ENCODE measurements around the gene RAPGEF1. TPM values are rescaled to one million over a fixed set of nuclear protein-coding genes. Genes with fewer than 3 reads are reported as not detected.

Gene RAPGEF1
- total and polyA plus RNA-seq, 2 of the 13 experiments (the other 11 are each of a cell fraction or from before 2014, with no cell fraction given), result 21.2 to 38.9 TPM

DNA sequence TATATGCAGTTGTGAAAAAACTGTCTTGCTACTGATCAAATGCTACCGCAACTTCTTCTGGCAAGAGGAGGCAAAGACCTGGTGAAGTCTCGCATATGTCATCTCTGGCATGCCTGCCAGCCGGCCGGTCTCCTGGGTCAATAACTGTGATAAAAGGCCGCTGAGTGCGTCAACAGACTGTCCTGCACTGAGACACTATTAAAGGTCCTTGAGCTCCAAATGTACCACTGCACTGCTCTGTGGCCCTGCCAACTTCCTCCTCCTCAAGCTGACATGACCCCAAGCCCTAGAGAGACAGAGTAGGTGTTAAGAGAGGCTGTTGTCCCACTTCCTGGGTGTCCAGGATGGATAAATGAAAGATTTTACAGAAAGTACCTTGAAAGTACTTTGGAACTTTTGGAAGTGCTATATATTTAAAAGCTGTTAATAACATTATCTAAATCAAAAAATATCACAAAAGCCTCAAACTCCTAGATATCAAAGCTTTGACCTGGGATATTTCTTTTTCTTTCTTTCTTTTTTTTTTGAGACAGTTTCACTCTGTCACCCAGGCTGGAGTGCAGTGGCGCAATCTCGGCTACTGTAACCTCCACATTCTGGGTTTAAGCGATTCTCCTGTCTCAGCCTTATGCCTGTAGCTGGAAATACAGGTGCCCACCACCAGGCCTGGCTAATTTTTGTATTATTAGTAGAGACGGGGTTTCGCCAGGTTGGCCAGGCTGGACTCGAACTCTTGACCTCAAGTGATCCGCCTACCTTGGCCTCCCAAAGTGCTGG lies 31.5 kb downstream of the RAPGEF1 start:
- intact Hi-C loops (cut with micrococcal nuclease; ENCODE audit: unreplicated experiment) (no loop called here), in situ Hi-C loops (cut with HindIII; ENCODE audit: extremely low pct_ligation_motif_present, low pct_unique_long_range_greater_than_20kb) (no loop called here)
- no peak for DNase-seq (ENCODE audit: low spot score)
- ATAC-seq, result peak; percentile 59
- Histone ChIP-seq H3K27ac (ENCODE audit: extremely low read length, insufficient read depth, low read length) (peak overlapping the region; percentile 79), H3K79me2 (ENCODE audit: insufficient read depth, low read length) (peaks cover 52% of the 10 kb centered on the region), H3K4me3 (replicated peaks in 1 of 3; ENCODE audit: insufficient read depth in 1 of 3, low read depth in 2 of 3, low read length in 3 of 3) (no peak overlapping the region), H3K27me3 (ENCODE audit: control insufficient read depth in 1 of 2, insufficient read depth in 2 of 2, low read length in 2 of 2) (no peaks in the 10 kb centered on the region), H3K9ac (ENCODE audit: insufficient read depth, low read depth, low read length) (no peak overlapping the region), H2AFZ (ENCODE audit: low read length) (no peak overlapping the region), H3K4me2 (ENCODE audit: low read depth, low read length) (peak overlapping the region; percentile 37), H4K20me1 (ENCODE audit: insufficient read depth, low read length) (no peaks in the 10 kb centered on the region), H3K9me3 (ENCODE audit: low read length) (no peaks in the 10 kb centered on the region), H3K36me3 (replicated peaks in 1 of 2; ENCODE audit: control insufficient read depth in 1 of 2, insufficient read depth in 2 of 2, low read length in 2 of 2) (no peaks in the 10 kb centered on the region), H3K4me1 (ENCODE audit: insufficient read depth, low read length) (peaks cover 92% of the 10 kb centered on the region)
- ChIA-PET POLR2A (interaction anchor here (1.2 kb wide), 1 partner anchor 23 kb away, joined by 4 read pairs; no protein-coding TSS in a partner anchor), CTCF (ENCODE audit: low intra/inter-chr PET ratio, low total read pairs) (interaction anchor here (1.7 kb wide), 1 partner anchor 32 kb away, joined by 6 read pairs; the partner anchor contains the start of gene RAPGEF1)
- no TSS peak for BruUV-seq (replicated peaks)
- peak; percentile 54 for FAIRE-seq
- 48% methylated on average over 13 of the region's 13 CpGs for WGBS (ENCODE audit: low lambda C conversion rate)
- TF ChIP-seq MED1 (CRISPR knock-in tag; IDR thresholded peaks at IDR 0.05) (peak; percentile 32; the same call in 1 of the 2 replicates), ONECUT2 (CRISPR knock-in tag; IDR thresholded peaks at IDR 0.05) (peak; percentile 62), FOSL2 (CRISPR knock-in tag; IDR thresholded peaks at IDR 0.05) (peak; percentile 18; the same call in 1 of the 2 replicates), SALL1 (CRISPR knock-in tag; IDR thresholded peaks at IDR 0.05) (peak; percentile 64; the same call in 1 of the 2 replicates), RXRB (CRISPR knock-in tag; IDR thresholded peaks at IDR 0.05; ENCODE audit: borderline replicate concordance) (peak; percentile 29; the same call in 1 of the 2 replicates), FOXA3 (CRISPR knock-in tag; IDR thresholded peaks at IDR 0.05) (peak; percentile 37; the same call in 1 of the 2 replicates), NR2F6 (IDR thresholded peaks at IDR 0.05) (no peak), NR2F6 (CRISPR knock-in tag; IDR thresholded peaks at IDR 0.05) (peak; percentile 18; the same call in 1 of the 2 replicates), RBFOX2 (IDR thresholded peaks at IDR 0.05; ENCODE audit: low read depth, low read length) (no peak), HDAC2 (CRISPR knock-in tag; IDR thresholded peaks at IDR 0.05) (peak; percentile 54; the same call in 1 of the 2 replicates), RARA (CRISPR knock-in tag; IDR thresholded peaks at IDR 0.05) (0 out of 2 replicates have a peak, but pooled peaks have one; percentile 5), SOX5 (CRISPR knock-in tag; IDR thresholded peaks at IDR 0.05; ENCODE audit: borderline replicate concordance) (0 out of 2 replicates have a peak, but pooled peaks have one; percentile 13), NR2F2 (IDR thresholded peaks at IDR 0.05; ENCODE audit: borderline replicate concordance, low read depth) (no peak), HMG20A (CRISPR knock-in tag; IDR thresholded peaks at IDR 0.05; ENCODE audit: borderline replicate concordance) (no peak), ELF1 (CRISPR knock-in tag; IDR thresholded peaks at IDR 0.05) (no peak), ELF3 (CRISPR knock-in tag; IDR thresholded peaks at IDR 0.05) (peak; percentile 76; the same call in 1 of the 2 replicates), ZMYM4 (CRISPR knock-in tag; IDR thresholded peaks at IDR 0.05) (0 out of 2 replicates have a peak, but pooled peaks have one; percentile 21), MIXL1 (CRISPR knock-in tag; IDR thresholded peaks at IDR 0.05) (0 out of 2 replicates have a peak, but pooled peaks have one; percentile 40), HOXA3 (CRISPR knock-in tag; IDR thresholded peaks at IDR 0.05) (peak; percentile 36; the same call in 1 of the 2 replicates), ZNF3 (CRISPR knock-in tag; IDR thresholded peaks at IDR 0.05) (no peak), CEBPB (IDR thresholded peaks at IDR 0.05; ENCODE audit: borderline replicate concordance, low read depth, low read length) (peak; percentile 13; the same call in 1 of the 2 replicates)
- TF ChIP-seq, protein P1, sequence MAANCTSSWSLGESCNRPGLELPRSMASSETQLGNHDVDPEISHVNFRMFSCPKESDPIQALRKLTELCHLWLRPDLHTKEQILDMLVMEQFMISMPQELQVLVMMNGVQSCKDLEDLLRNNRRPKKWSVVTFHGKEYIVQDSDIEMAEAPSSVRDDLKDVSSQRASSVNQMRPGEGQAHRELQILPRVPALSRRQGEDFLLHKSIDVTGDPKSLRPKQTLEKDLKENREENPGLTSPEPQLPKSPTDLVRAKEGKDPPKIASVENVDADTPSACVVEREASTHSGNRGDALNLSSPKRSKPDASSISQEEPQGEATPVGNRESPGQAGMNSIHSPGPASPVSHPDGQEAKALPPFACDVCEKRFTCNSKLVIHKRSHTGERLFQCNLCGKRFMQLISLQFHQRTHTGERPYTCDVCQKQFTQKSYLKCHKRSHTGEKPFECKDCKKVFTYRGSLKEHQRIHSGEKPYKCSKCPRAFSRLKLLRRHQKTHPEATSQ (CRISPR knock-in tag; IDR thresholded peaks at IDR 0.05; ENCODE audit: borderline replicate concordance), result no peak
- TF ChIP-seq, protein P2, sequence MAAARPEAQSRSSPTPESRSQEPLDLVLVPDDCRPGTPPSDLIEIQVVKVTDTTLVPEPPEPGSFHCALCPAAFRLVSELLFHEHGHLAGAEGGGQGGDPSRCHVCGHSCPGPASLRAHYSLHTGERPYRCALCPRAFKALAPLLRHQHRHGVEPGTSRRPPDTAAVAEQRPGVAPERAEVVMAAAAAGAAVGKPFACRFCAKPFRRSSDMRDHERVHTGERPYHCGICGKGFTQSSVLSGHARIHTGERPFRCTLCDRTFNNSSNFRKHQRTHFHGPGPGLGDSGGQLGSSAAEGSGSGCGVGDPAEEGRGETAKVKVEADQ (CRISPR knock-in tag; IDR thresholded peaks at IDR 0.05; ENCODE audit: borderline replicate concordance), result no peak
- TF ChIP-seq, protein P3, sequence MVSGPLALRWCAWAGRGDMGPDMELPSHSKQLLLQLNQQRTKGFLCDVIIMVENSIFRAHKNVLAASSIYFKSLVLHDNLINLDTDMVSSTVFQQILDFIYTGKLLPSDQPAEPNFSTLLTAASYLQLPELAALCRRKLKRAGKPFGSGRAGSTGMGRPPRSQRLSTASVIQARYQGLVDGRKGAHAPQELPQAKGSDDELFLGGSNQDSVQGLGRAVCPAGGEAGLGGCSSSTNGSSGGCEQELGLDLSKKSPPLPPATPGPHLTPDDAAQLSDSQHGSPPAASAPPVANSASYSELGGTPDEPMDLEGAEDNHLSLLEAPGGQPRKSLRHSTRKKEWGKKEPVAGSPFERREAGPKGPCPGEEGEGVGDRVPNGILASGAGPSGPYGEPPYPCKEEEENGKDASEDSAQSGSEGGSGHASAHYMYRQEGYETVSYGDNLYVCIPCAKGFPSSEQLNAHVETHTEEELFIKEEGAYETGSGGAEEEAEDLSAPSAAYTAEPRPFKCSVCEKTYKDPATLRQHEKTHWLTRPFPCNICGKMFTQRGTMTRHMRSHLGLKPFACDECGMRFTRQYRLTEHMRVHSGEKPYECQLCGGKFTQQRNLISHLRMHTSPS (CRISPR knock-in tag; IDR thresholded peaks at IDR 0.05; ENCODE audit: low read depth), result peak; percentile 29; the same call in 1 of the 2 replicates
